ENCODE measurements around the gene RAB11FIP4. TPM values are rescaled to one million over a fixed set of nuclear protein-coding genes. Genes with fewer than 3 reads are reported as not detected.
A peak's percentile ranks its signal among the peaks of the same experiment; 100 is the strongest.

Gene RAB11FIP4
- total and polyA plus RNA-seq, 2 of the 13 experiments (the other 11 are each of a cell fraction or from before 2014, with no cell fraction given): 28.0 to 89.3 TPM

GRCh38 chr17:31487063-31487647, 95.7 kb downstream of the RAB11FIP4 start (continued):
- no peak for TF ChIP-seq GLMP (CRISPR knock-in tag; IDR thresholded peaks at IDR 0.05; ENCODE audit: borderline replicate concordance)
- no peak for TF ChIP-seq YY1 (IDR thresholded peaks at IDR 0.05; ENCODE audit: insufficient read depth, insufficient replicate concordance, low read depth, low read length)
- no peak for TF ChIP-seq ZNF335 (CRISPR knock-in tag; IDR thresholded peaks at IDR 0.05)
- no peak for TF ChIP-seq ZNF235 (CRISPR knock-in tag; IDR thresholded peaks at IDR 0.05; ENCODE audit: borderline replicate concordance)
- peak; percentile 15; the same call in 1 of the 2 replicates for TF ChIP-seq ZFP91 (CRISPR knock-in tag; IDR thresholded peaks at IDR 0.05; ENCODE audit: borderline replicate concordance)
- TF ChIP-seq HMG20B (CRISPR knock-in tag; conservative IDR thresholded peaks at IDR 0.05): 0 out of 2 replicates have a peak, but pooled peaks have one; percentile 24
- 0 out of 2 replicates have a peak, but pooled peaks have one; percentile 14 for TF ChIP-seq ZC3H13 (CRISPR knock-in tag; IDR thresholded peaks at IDR 0.05)
- 0 out of 2 replicates have a peak, but pooled peaks have one; percentile 31 for TF ChIP-seq MEF2D (CRISPR knock-in tag; IDR thresholded peaks at IDR 0.05)
- TF ChIP-seq TBP (CRISPR knock-in tag; IDR thresholded peaks at IDR 0.05): no peak
- TF ChIP-seq ZNF687 (CRISPR knock-in tag; IDR thresholded peaks at IDR 0.05): no peak; the same call in 1 of the 2 replicates
- no peak for TF ChIP-seq SP5 (CRISPR knock-in tag; IDR thresholded peaks at IDR 0.05; ENCODE audit: borderline replicate concordance, low read depth)
- TF ChIP-seq NFE2L1 (CRISPR knock-in tag; IDR thresholded peaks at IDR 0.05; ENCODE audit: borderline replicate concordance): no peak
- TF ChIP-seq SIX4 (CRISPR knock-in tag; IDR thresholded peaks at IDR 0.05): no peak
- TF ChIP-seq HDAC2 (CRISPR knock-in tag; IDR thresholded peaks at IDR 0.05): 0 out of 2 replicates have a peak, but pooled peaks have one; percentile 7
- TF ChIP-seq XRCC5 (optimal IDR thresholded peaks at IDR 0.05; ENCODE audit: low read length): no peak
- no peak for TF ChIP-seq HNRNPL (IDR thresholded peaks at IDR 0.05; ENCODE audit: low read depth, low read length)
- TF ChIP-seq NR2F6 (IDR thresholded peaks at IDR 0.05): peak; percentile 57
- TF ChIP-seq NR2F6 (CRISPR knock-in tag; IDR thresholded peaks at IDR 0.05): peak; percentile 31; the same call in 1 of the 2 replicates
- TF ChIP-seq ZNF17 (CRISPR knock-in tag; IDR thresholded peaks at IDR 0.05): no peak
- peak; percentile 45; the same call in 1 of the 2 replicates for TF ChIP-seq ZNF605 (CRISPR knock-in tag; IDR thresholded peaks at IDR 0.05)
- peak; percentile 29; the same call in 1 of the 2 replicates for TF ChIP-seq ZNF205 (CRISPR knock-in tag; IDR thresholded peaks at IDR 0.05)
- TF ChIP-seq ZBTB3 (CRISPR knock-in tag; IDR thresholded peaks at IDR 0.05; ENCODE audit: borderline replicate concordance, low read depth): no peak
- TF ChIP-seq JUNB (CRISPR knock-in tag; IDR thresholded peaks at IDR 0.05; ENCODE audit: borderline replicate concordance): no peak
- 0 out of 2 replicates have a peak, but pooled peaks have one; percentile 19 for TF ChIP-seq ZNF709 (CRISPR knock-in tag; IDR thresholded peaks at IDR 0.05)
- 0 out of 2 replicates have a peak, but pooled peaks have one; percentile 17 for TF ChIP-seq ZNF501 (CRISPR knock-in tag; IDR thresholded peaks at IDR 0.05)

Measured in HepG2 (cell line).